Endothelial cell (in vitro differentiated cells): ENCODE data around the gene PRKAG2. TPM values are rescaled to one million over a fixed set of nuclear protein-coding genes. Genes with fewer than 3 reads are reported as not detected.

Experiments used
- DNase-seq: peaks from one replicate; pipeline ENCODE4 v3.0.0; 2021; ENCODE audit warnings: low spot score
- H3K27ac Mint-ChIP-seq: one replicate; pipeline ENCODE4 v1.8.0; 2021; ENCODE audit warnings: mixed read lengths, inconsistent platforms; ENCODE audit not compliant: unreplicated experiment
- H3K27me3 Mint-ChIP-seq: one replicate; pipeline ENCODE4 v1.8.0; 2021; ENCODE audit warnings: mild to moderate bottlenecking, moderate library complexity, mixed read lengths, inconsistent platforms; ENCODE audit not compliant: unreplicated experiment
- H3K36me3 Mint-ChIP-seq: one replicate; pipeline ENCODE4 v1.8.0; 2021; ENCODE audit warnings: mild to moderate bottlenecking, low read depth, mixed read lengths, inconsistent platforms; ENCODE audit not compliant: unreplicated experiment
- H3K4me1 Mint-ChIP-seq: one replicate; pipeline ENCODE4 v1.8.0; 2021; ENCODE audit warnings: mild to moderate bottlenecking, mixed read lengths, inconsistent platforms; ENCODE audit not compliant: unreplicated experiment
- H3K4me3 Mint-ChIP-seq: one replicate; pipeline ENCODE4 v1.8.0; 2021; ENCODE audit warnings: mild to moderate bottlenecking, mixed read lengths, inconsistent platforms; ENCODE audit not compliant: unreplicated experiment
- H3K9me3 Mint-ChIP-seq: one replicate; pipeline ENCODE4 v1.8.0; 2021; ENCODE audit warnings: mixed read lengths, inconsistent platforms; ENCODE audit not compliant: unreplicated experiment
- CTCF ChIP-seq: fragments of 200-600 bp; sonication (generic); IDR thresholded peaks from one replicate; pipeline ENCODE4 v1.5.0; 2021; ENCODE audit warnings: antibody characterized with exemption; ENCODE audit not compliant: unreplicated experiment
- total RNA-seq: library from RNA; stranded (reverse); fragmentation: NEBNext Ultra II Directional; extraction: Animal tissue kit (Norgen Biotek cat#: 25700); gene quantifications from one replicate; pipeline ENCODE4 v1.2.1, GENCODE V29; 2021; ENCODE audit not compliant: unreplicated experiment

The PRKAG2 gene
- total RNA-seq, 1 donor from 2014 or later: 16.0 TPM

DNA sequence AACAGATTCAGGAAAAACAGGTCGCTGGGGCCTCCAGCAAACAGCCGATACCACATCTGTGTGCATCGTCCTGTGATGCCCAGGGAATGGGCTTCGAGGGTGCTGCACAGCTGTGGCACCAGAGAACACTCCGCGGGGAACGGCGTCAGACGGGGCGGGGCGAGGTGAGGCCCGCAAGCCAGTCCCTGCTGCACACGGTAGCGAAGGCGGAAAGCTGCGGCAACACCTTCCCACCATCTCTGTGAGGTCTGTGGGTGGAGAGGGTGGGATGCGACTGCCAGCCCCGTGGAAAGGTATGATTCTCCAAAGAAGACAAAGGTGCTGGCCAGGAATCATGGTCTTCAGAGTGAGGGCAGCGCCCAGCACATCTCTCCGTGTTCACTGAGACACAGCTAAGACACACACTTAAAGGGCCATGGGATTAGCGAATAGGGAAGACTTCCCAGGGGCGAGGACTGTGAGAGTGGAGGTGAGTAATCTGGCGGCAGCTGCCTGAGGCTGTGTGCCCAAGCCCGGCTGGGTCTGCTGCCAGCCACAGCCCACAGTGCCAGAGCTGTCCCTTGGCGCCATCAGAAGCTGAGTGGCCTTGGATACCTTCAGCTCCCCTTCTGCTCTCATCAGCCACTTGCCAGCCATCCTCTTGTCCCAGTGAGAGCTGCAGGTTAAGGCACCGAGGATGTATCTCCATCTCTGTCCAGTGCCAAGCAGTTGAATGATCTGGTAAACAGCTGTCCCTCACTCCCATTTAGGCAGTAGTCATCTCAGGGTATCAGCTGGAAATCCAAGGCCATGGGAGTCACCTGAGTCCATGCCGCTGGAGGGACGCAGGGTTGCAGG is 17.6 kb downstream of the PRKAG2 start:
- Mint-ChIP-seq H3K4me3 (no peak overlapping the region), H3K4me1 (no peaks in the 10 kb centered on the region), H3K9me3 (no peaks in the 10 kb centered on the region), H3K27ac (no peak overlapping the region), H3K36me3 (peaks cover 4% of the 10 kb centered on the region), H3K27me3 (peaks cover 12% of the 10 kb centered on the region)
- no peak for TF ChIP-seq CTCF
- DNase-seq: no peak

GRCh38 chr7:151858456-151858855 is 18.5 kb downstream of the PRKAG2 start:
- Mint-ChIP-seq H3K27me3 (peaks cover 16% of the 10 kb centered on the region), H3K4me1 (no peaks in the 10 kb centered on the region), H3K36me3 (peaks cover 4% of the 10 kb centered on the region), H3K9me3 (no peaks in the 10 kb centered on the region), H3K4me3 (no peak overlapping the region), H3K27ac (no peak overlapping the region)
- DNase-seq: no peak
- TF ChIP-seq CTCF: no peak

DNA sequence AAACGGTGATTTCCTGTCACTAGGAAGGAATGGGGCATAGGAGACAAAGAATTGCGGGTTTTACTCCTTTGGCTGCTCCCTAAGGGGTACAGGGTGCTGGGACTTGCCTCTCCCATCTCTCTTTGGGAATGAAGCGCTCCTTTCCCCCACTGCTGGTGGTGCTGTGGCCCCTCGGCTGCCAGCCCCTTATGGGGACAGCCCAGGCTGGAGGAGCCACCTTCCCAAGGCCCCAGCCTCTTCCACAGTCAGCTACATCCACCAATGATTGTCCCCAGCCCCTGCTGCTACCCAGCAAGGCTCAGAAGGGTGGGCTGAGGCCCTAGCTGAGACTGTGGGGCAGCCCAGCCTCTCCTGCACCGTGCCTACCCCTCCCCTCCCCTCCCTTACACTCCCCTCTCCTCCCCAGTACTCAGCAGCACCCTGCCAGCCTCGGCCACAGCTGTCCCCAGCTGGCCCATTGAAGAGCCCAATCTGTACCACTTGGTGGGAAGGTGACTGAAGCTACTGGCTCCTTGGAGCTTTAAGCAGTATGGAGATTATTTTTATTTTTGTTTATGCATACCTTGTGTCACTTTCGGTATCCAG is 19.0 kb downstream of the PRKAG2 start:
- no peak overlapping the region for H3K4me3 Mint-ChIP-seq
- TF ChIP-seq CTCF: no peak
- peaks cover 4% of the 10 kb centered on the region for H3K36me3 Mint-ChIP-seq
- DNase-seq: no peak
- no peaks in the 10 kb centered on the region for H3K9me3 Mint-ChIP-seq
- no peaks in the 10 kb centered on the region for H3K4me1 Mint-ChIP-seq
- peaks cover 16% of the 10 kb centered on the region for H3K27me3 Mint-ChIP-seq
- no peak overlapping the region for H3K27ac Mint-ChIP-seq

GRCh38 chr7:151857412-151857811 is 19.5 kb downstream of the PRKAG2 start:
- no peak overlapping the region for H3K27ac Mint-ChIP-seq
- no peaks in the 10 kb centered on the region for H3K9me3 Mint-ChIP-seq
- no peaks in the 10 kb centered on the region for H3K4me1 Mint-ChIP-seq
- no peak for TF ChIP-seq CTCF
- no peak for DNase-seq
- no peak overlapping the region for H3K4me3 Mint-ChIP-seq
- peaks cover 4% of the 10 kb centered on the region for H3K36me3 Mint-ChIP-seq
- H3K27me3 Mint-ChIP-seq: peaks cover 16% of the 10 kb centered on the region

DNA sequence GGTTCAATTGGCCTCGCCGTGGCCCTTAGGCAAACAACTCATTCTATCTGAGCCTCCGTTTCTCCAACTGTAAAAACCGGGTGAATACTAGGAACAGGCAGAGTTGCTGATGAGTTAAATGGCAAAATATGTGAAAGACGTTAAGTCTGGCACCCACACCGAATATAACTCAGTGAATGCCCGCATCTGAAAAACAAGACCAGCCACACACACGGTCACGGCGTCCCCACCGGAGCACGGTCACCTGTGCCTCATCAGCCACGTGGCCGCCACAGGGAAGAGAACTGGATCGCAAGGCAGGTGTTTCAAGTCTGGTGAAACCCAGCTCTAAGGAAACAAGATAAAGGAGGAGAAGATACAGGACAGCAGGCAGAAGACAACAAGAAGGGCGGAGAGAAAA is 20.4 kb downstream of the PRKAG2 start:
- TF ChIP-seq CTCF: no peak
- H3K36me3 Mint-ChIP-seq: peaks cover 4% of the 10 kb centered on the region
- H3K27me3 Mint-ChIP-seq: peaks cover 16% of the 10 kb centered on the region
- H3K9me3 Mint-ChIP-seq: no peaks in the 10 kb centered on the region
- no peak for DNase-seq
- H3K4me1 Mint-ChIP-seq: no peaks in the 10 kb centered on the region
- H3K4me3 Mint-ChIP-seq: no peak overlapping the region
- H3K27ac Mint-ChIP-seq: no peak overlapping the region
